Gastrocnemius medialis (tissue), 4 donors: ENCODE measurements around the gene ZBTB20.

Experiments used
- CTCF ChIP-seq, 5 experiments: fragments of 450-650 bp in 3 of 5; fragments of 200-600 bp in 2 of 5; sonication (generic) in 2 of 5; IDR thresholded peaks in 4 of 5; conservative IDR thresholded peaks in 1 of 5; 1 replicate in 4 of 5; 2 replicates in 1 of 5; pipeline ENCODE4 v1.5.1; 2016 to 2019; ENCODE audit warnings: antibody characterized with exemption in 5 of 5, mild to moderate bottlenecking in 3 of 5, moderate library complexity in 3 of 5
- POLR2A ChIP-seq, 2 donors: fragments of 450-650 bp; IDR thresholded peaks; one replicate each; pipeline ENCODE4 v1.6.1; 2017; ENCODE audit warnings: antibody characterized with exemption in 2 of 2, mild to moderate bottlenecking in 2 of 2, moderate library complexity in 2 of 2

DNA sequence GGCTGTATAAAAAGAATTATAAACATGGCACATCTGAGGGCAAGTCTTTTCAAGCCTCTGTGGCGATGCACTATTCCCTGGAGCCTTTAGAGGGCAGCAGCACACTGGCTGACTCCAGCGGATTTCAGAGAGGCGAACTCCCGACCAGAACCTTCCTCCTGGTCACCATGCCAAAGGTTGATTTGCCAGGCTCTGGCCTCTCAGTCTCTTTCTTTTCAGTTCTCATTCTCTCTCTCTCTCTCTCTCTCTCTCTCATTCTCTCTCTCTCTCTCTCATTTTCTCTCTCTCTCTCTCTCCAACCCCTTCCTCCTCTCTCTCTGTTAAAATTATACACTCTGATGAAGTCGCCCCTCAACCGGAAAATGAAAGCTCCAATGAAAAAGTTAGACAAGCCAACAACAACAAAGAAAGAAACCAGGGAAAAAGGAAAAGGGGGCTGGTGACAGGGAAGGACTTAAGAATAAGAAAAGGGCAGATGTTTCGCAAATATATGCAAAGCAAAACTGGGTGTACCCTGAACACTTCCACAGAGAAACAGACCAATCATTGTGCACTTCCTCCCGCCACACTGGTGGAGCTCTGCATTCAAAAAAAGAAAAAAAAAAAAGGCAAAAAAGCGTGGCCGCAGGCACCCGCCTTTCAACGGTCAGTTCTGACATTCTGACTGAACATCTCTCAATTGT is 763.1 kb downstream of the ZBTB20 start:
- peak in 1 of 2 donors; percentile 10 for TF ChIP-seq POLR2A (IDR thresholded peaks at IDR 0.05)
- peak; percentile 87 to 96 (median 91) for TF ChIP-seq CTCF (IDR thresholded peaks at IDR 0.05 in 4 of 5, conservative IDR thresholded peaks at IDR 0.05 in 1 of 5)
